ENCODE results near the gene SH3BP5L. TPM values are rescaled to one million over a fixed set of nuclear protein-coding genes. Genes with fewer than 3 reads are reported as not detected.

The SH3BP5L gene
- total and polyA plus RNA-seq, 2 of the 13 experiments (the other 11 are each of a cell fraction or from before 2014, with no cell fraction given): 10.3 to 14.9 TPM

GRCh38 chr1:248825909-248826760 is at the start of gene SH3BP5L (continued):
- TF ChIP-seq, protein P1, sequence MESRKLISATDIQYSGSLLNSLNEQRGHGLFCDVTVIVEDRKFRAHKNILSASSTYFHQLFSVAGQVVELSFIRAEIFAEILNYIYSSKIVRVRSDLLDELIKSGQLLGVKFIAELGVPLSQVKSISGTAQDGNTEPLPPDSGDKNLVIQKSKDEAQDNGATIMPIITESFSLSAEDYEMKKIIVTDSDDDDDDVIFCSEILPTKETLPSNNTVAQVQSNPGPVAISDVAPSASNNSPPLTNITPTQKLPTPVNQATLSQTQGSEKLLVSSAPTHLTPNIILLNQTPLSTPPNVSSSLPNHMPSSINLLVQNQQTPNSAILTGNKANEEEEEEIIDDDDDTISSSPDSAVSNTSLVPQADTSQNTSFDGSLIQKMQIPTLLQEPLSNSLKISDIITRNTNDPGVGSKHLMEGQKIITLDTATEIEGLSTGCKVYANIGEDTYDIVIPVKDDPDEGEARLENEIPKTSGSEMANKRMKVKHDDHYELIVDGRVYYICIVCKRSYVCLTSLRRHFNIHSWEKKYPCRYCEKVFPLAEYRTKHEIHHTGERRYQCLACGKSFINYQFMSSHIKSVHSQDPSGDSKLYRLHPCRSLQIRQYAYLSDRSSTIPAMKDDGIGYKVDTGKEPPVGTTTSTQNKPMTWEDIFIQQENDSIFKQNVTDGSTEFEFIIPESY (CRISPR knock-in tag; IDR thresholded peaks at IDR 0.05): peak; percentile 41; the same call in 1 of the 2 replicates
- peak; percentile 27; the same call in 1 of the 2 replicates for TF ChIP-seq RARA (CRISPR knock-in tag; IDR thresholded peaks at IDR 0.05)
- TF ChIP-seq ARID4A (CRISPR knock-in tag; IDR thresholded peaks at IDR 0.05; ENCODE audit: borderline replicate concordance): peak; percentile 73
- peak; percentile 48; the same call in 1 of the 2 replicates for TF ChIP-seq NR2F2 (IDR thresholded peaks at IDR 0.05; ENCODE audit: borderline replicate concordance, low read depth)
- TF ChIP-seq, protein P2, sequence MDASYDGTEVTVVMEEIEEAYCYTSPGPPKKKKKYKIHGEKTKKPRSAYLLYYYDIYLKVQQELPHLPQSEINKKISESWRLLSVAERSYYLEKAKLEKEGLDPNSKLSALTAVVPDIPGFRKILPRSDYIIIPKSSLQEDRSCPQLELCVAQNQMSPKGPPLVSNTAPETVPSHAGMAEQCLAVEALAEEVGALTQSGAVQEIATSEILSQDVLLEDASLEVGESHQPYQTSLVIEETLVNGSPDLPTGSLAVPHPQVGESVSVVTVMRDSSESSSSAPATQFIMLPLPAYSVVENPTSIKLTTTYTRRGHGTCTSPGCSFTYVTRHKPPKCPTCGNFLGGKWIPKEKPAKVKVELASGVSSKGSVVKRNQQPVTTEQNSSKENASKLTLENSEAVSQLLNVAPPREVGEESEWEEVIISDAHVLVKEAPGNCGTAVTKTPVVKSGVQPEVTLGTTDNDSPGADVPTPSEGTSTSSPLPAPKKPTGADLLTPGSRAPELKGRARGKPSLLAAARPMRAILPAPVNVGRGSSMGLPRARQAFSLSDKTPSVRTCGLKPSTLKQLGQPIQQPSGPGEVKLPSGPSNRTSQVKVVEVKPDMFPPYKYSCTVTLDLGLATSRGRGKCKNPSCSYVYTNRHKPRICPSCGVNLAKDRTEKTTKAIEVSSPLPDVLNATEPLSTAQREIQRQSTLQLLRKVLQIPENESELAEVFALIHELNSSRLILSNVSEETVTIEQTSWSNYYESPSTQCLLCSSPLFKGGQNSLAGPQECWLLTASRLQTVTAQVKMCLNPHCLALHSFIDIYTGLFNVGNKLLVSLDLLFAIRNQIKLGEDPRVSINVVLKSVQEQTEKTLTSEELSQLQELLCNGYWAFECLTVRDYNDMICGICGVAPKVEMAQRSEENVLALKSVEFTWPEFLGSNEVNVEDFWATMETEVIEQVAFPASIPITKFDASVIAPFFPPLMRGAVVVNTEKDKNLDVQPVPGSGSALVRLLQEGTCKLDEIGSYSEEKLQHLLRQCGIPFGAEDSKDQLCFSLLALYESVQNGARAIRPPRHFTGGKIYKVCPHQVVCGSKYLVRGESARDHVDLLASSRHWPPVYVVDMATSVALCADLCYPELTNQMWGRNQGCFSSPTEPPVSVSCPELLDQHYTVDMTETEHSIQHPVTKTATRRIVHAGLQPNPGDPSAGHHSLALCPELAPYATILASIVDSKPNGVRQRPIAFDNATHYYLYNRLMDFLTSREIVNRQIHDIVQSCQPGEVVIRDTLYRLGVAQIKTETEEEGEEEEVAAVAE (CRISPR knock-in tag; IDR thresholded peaks at IDR 0.05; ENCODE audit: borderline replicate concordance): peak; percentile 34; the same call in 1 of the 2 replicates
- TF ChIP-seq ZSCAN20 (CRISPR knock-in tag; IDR thresholded peaks at IDR 0.05; ENCODE audit: borderline replicate concordance): peak; percentile 72; the same call in 1 of the 2 replicates
- TF ChIP-seq, protein P3, sequence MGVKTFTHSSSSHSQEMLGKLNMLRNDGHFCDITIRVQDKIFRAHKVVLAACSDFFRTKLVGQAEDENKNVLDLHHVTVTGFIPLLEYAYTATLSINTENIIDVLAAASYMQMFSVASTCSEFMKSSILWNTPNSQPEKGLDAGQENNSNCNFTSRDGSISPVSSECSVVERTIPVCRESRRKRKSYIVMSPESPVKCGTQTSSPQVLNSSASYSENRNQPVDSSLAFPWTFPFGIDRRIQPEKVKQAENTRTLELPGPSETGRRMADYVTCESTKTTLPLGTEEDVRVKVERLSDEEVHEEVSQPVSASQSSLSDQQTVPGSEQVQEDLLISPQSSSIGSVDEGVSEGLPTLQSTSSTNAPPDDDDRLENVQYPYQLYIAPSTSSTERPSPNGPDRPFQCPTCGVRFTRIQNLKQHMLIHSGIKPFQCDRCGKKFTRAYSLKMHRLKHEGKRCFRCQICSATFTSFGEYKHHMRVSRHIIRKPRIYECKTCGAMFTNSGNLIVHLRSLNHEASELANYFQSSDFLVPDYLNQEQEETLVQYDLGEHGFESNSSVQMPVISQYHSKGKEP (CRISPR knock-in tag; IDR thresholded peaks at IDR 0.05): peak; percentile 71; the same call in 1 of the 2 replicates
- no peak for TF ChIP-seq KLF9 (CRISPR knock-in tag; IDR thresholded peaks at IDR 0.05; ENCODE audit: low read depth)
- peak; percentile 25; the same call in 1 of the 2 replicates for TF ChIP-seq ZNF629 (CRISPR knock-in tag; conservative IDR thresholded peaks at IDR 0.05)
- peak; percentile 80 for TF ChIP-seq THAP11 (CRISPR knock-in tag; IDR thresholded peaks at IDR 0.05)
- peak; percentile 80 for TF ChIP-seq PHF8 (CRISPR knock-in tag; IDR thresholded peaks at IDR 0.05)
- TF ChIP-seq, protein P4, sequence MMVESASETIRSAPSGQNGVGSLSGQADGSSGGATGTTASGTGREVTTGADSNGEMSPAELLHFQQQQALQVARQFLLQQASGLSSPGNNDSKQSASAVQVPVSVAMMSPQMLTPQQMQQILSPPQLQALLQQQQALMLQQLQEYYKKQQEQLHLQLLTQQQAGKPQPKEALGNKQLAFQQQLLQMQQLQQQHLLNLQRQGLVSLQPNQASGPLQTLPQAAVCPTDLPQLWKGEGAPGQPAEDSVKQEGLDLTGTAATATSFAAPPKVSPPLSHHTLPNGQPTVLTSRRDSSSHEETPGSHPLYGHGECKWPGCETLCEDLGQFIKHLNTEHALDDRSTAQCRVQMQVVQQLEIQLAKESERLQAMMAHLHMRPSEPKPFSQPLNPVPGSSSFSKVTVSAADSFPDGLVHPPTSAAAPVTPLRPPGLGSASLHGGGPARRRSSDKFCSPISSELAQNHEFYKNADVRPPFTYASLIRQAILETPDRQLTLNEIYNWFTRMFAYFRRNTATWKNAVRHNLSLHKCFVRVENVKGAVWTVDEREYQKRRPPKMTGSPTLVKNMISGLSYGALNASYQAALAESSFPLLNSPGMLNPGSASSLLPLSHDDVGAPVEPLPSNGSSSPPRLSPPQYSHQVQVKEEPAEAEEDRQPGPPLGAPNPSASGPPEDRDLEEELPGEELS (CRISPR knock-in tag; IDR thresholded peaks at IDR 0.05): peak; percentile 64; the same call in 1 of the 2 replicates
- TF ChIP-seq MAF1 (CRISPR knock-in tag; IDR thresholded peaks at IDR 0.05; ENCODE audit: borderline replicate concordance): peak; percentile 62; the same call in 1 of the 2 replicates
